ENCODE measurements around the gene ACACA.

Gene ACACA

DNA sequence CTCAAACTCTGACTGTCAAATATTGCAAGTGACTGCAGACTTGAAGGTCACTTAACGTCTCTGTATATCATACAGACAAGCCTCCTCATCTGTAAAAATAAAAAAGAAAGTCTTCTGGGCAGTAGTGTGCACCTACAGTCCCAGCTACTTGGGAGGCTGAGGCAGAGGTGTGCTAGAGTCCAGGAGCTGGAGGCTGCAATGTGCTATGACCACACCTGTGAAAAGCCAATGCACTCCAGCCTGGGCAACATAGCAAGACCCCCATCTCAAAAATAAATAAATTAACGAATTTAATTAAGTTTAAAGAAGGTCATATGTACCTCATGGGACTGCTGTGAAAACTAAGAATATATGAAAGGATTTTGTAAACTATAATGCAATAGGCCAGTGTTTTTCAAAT, 65.8 kb downstream of the ACACA start:
- no peak for DNase-seq

DNA sequence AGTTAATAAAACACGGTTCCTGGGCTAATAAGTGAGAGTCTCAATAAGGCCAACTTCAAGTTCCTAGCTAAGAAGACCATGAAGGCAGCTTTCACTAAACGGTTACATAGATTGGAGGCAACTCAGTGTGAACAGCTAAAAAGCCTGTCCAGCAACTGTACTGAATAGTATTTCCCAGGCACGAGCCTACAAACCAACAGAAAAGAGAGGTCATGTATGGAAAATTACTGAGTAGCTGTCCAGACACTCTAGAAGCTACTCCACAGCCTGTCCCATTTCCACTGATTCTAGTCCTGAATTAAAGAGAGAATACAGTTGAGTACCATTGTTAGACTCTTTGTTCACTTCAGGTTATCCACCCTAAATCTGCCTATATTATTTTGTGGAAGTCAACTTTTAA, 67.3 kb downstream of the ACACA start:
- no peak for DNase-seq

GRCh38 chr17:37338847-37339246, 67.8 kb downstream of the ACACA start:
- no peak for DNase-seq

DNA sequence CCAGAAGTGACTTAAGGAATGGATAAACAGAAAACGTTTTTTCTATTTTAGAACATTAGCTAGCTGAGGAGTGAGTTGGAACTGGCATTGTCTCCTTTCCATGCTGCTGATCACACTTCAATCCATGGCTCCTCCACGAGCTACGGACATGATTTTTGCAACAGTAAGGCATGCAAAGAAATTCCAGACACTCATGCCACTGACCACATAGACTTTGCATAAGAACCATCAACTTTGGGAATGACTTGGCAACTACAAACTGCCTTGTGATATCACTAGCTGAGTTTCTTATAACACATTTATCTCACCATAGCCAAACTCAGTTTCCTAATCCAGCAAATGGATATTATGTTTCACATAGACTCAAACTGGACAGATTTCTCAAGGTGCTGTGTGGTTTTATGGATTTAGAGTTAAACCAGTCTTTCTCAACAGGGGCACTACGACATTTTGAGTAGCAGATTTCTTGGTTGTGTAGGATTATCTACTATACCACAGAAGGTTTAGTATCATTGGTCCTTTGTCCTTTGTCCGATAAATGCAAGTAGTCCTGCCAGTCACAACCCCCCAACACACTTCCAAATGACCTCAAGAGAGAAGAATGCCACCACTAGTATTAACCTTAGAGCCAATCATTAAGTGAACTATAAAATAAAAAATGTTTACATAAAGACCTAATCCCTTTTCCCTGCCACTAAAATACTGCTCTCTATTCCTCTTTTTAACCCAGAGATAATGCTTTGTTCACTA, 79.1 kb downstream of the ACACA start:
- no peak for DNase-seq

- no peak for DNase-seq
These were observed 83.6 kb downstream of the ACACA start for GRCh38 chr17:37322826-37323561.

DNA sequence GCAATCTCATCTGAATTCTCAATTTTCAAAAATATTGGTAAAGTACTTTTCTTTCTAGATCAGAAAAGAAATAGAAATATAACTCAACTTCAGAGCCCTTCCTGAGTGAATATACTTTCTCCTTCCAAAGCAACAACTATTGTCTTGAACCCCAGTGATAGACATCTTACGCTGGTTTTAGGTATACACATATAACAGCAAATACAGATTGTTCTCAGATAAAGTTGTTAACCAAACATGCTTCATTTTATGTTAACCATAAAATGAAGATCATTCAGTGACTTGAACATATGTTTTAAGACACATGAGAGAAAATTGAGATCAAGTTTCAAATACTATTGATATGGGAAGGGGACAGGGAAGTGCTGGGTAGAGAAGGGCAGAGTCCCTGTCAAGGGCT, 84.5 kb downstream of the ACACA start:
- no peak for DNase-seq

DNA sequence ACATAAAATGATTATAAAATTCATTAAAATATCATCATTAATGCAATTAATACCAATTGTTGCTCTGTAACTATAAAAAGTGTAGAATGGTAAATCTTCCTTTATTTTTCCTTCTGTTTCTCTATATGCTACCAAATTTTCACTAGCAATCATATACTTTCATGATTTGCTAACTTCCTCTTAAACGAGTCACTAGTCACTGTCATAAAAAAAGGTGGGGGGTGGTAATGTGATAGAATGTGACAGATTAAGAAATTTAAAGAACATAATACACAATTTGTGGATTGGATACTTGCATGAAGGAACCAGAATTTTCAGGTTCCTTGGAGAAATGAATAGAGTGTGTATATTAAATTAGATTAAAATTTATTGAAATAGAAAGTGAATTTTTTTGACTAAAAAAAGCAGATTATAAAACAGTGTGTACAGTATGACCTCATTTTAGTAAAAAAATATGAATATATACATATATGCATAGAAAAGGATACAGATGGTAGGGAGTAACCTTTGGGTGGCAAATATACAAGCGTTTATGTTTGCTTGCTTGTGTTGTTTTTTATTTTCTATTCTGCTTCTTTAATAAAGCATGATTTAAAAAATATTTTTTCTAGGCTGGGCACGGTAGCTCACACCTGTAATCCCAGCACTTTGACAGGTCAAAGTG, 87.6 kb downstream of the ACACA start:
- DNase-seq = no peak

DNA sequence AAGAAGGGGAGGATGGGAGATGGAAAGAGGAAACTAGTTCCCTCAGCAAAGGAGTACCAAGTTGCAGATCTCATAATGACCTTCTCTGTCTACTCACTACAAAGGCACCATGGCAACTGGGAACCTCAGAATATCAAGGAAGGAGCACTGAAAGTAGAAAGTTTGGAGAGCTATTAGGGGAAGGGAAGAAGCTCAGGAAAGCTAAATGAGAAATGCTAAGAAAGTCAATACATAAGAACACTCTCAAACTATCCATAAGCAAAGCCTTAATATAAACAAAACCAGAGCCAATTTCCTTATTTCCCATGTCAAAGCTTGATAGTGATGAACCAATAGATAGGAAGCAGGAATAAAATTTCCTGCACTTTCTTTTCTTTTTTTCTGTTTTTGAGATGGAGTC, 88.8 kb downstream of the ACACA start:
- DNase-seq = no peak

GRCh38 chr17:37315601-37316000, 91.0 kb downstream of the ACACA start:
- DNase-seq = no peak

DNA sequence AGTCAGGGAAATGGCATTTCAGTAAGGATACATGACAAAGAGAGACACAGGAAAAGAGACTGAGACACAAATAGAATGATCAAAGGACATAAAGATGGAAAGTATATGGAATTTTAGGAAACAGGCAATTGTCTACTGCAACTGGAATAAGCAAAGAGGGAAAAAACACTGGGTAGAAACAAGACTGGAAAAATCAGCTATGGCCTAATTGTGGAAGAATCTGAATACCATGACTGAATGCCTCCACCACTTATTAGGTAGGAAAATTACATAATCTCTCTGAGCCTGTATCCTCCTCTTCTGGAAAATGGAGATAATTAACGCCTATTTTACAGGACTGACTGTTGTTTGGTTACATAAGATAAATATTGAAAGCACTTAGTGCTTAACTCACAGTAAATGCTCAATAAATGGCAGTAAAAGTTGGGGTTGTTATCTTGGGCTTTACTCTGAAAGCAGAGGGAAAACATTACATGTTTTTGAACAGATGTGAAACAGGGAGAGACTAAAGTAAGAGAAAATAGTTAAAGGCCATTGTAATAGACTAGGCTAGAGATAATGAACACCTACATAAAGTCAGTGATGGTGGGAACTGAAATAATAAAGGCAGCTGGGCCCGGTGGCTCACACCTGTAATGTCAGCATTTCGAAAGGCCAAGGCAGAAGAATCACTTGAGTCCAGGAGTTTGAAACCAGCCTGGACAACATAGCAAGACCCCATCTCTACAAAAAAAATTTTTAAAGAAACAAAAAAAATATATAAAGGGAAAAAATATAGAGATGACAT, 94.3 kb downstream of the ACACA start:
- no peak for DNase-seq

DNA sequence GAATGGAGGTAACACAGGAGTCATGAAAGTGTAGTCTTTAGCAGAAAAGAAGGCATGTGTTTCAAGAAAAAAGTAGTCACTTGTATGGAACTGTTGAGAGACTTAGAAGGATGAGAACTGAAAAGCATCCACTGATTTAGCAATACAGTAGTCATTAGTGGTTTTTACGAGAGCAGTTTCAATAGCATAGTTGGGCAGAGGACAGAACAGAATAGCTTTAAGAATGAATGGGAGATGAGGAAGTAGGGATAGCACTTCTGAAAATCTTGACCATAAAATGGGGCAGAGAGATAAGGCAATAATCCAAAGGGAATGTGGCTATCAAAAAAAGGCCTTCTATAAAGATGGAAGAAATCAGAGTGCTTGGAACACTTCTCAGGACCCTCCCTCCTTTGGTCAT, 95.7 kb downstream of the ACACA start:
- no peak for DNase-seq

DNA sequence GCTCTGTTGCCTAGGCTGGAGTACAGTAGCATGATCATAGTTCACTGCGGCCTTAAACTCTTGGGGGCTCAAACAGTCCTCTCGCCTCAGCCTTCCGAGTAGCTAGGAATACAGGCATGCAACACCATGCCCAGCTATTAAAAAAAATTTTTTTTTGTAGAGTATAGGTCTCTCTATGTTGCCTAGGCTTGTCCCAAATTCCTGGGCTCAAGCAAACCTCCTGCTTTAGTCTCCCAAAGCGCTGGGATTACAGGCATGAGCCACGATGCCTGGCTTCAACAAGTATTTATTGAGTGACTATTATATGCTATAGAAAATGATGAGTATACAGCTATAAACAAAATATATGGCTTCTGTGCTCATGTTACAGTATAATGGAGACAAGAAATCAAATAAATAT, 97.6 kb downstream of the ACACA start:
- no peak for DNase-seq

DNA sequence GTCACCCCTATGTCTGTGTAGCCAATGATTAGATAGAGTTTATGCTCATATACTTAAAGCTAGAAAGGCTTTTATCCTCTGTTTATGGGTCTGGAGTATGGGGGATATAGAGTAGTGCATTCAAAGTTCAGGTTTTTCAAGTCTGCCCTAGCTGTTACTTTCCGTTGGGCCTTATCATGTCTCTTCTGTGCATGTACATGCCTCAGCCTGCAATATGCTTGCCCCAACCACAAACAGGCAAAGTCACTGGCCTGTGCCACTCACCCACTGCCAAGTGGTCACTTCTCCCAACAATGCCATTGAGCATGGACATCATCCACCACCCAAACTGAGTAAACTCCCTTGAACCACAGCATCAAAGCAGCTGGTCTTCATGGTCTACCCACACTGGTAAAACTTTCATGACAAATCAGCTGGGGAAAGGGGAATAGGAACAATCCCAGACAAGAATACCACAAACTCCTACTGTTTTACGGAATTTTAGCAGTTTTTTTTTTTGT, 101.2 kb downstream of the ACACA start:
- no peak for DNase-seq

DNA sequence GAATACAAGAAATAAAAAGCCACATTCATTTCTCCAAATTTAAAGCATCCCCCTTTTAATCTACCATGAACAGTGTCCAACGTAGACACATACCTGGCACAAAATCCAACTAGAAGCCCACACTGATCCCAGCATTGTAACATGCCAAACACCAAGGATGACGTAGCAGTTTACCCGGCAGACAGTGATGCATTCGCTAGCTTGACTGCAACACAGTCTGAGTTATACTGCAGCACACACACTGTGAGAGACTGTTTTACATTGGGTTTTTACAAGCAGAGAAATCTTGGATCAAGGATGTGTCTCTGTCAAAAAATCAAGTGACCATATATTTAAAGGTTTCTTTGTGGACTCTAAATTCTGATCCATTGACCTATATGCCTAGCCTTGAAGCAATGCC, 105.3 kb downstream of the ACACA start:
- DNase-seq = no peak

DNA sequence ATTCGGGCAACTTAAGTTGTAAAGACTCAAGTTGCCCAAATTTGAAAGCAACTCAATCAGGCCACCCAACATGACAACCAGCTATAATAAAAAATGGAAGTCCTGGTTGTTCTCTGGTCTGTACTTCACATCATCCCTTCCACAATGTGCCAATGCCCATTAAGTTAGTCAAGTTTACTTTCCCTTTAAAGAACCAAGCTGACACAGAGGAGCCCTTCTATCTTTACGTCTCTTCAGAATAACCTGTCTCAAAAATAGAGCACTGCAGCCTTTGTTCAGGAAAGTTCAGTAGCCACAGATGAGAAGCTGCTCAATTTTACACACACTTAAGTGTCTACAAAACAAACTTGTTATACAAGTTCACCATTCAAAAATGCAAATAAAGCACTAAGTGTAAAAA, 106.0 kb downstream of the ACACA start:
- no peak for DNase-seq

GRCh38 chr17:37299257-37299980, 107.2 kb downstream of the ACACA start:
- DNase-seq = no peak

GRCh38 chr17:37295888-37296287, 110.7 kb downstream of the ACACA start:
- DNase-seq = no peak

GRCh38 chr17:37294888-37295287, 111.7 kb downstream of the ACACA start:
- DNase-seq = no peak

GRCh38 chr17:37293770-37294169, 112.9 kb downstream of the ACACA start:
- no peak for DNase-seq

DNA sequence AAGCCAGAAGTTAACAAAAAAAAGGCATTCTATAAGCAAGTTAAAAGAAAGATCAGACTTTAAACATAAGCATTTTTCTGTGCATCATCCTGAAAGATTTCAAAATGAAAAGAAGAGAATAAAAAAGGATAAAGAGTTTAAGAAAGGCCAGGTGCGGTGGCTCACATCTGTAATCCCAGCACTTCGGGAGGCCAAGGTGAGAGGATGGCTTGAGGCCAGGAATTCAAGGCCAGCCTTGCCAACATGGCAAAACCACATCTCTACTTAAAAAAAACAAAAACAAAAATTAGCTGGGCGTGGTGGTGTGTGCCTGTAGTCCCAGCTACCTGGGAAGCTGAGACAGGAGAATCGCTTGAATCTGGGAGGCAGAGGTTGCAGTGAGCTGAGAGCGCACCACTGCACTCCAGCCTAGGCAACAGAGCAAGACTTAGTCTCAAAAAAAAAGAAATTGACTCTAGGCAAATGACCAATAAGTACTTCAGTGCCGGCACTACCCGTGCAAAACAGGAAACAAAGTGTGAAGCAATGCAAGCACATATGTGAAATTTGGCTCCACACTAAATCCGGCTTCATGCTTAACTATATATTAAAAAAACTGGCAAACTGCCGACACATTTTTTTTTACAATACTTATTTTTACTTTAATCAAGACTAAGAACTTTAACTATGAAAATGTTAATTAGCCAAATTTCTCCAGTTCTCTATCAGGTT, 114.1 kb downstream of the ACACA start:
- DNase-seq = no peak

- DNase-seq = no peak
These were observed 115.3 kb downstream of the ACACA start for GRCh38 chr17:37291351-37291750.

GRCh38 chr17:37286430-37286829, 120.2 kb downstream of the ACACA start:
- no peak for DNase-seq
